Cardiac fibroblast (primary cell): ENCODE measurements around the gene OBSCN.
"Not testable (repeated sequence)": the region's sequence is repeated elsewhere in the genome, so short reads cannot be mapped to it uniquely, and the experiment has no call there.

Experiments used
- DNase-seq, 2 donors: peaks; one replicate each; pipeline versions ENCODE4 v3.0.0 to v3.0.0-alpha.2; 2010; ENCODE audit warnings: low read depth in 2 of 2
- H3K4me3 ChIP-seq, 2 donors: replicated peaks in 1 of 2; 1 replicate in 1 of 2; 2 replicates in 1 of 2; pipeline ENCODE4 v1.5.1; 2011; ENCODE audit warnings: low read depth in 2 of 2, low read length in 2 of 2, mild to moderate bottlenecking in 2 of 2, moderate library complexity in 1 of 2
- CTCF ChIP-seq: IDR thresholded peaks from one replicate; pipeline ENCODE4 v1.5.1; 2011; ENCODE audit warnings: low read depth, mild to moderate bottlenecking, low read length, inconsistent platforms

OBSCN gene

GRCh38 chr1:228249513-228250305, 41.9 kb downstream of the OBSCN start:
- no peak overlapping the region for H3K4me3 ChIP-seq
- no peak for TF ChIP-seq CTCF
- no peak for DNase-seq

DNA sequence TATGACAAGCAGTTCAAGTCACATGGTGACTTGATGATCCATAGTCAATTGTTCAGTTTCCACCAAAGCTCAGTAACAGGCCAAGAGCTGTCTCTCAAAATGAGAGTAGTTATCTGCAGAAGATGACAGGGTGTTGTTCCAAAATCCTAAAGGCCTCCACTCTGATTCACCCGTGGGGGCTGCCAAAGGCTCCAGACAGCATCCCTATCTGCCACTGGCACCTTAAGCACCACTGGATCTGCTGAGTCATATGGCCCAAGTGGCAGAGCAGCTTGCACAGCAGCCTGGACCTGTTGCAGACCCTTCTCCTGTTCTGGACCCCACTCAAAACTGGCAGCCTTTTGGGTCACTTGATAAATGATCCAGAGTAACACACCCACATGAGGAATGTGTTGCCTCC, 44.6 kb downstream of the OBSCN start:
- H3K4me3 ChIP-seq, DNase-seq: not testable (repeated sequence)

DNA sequence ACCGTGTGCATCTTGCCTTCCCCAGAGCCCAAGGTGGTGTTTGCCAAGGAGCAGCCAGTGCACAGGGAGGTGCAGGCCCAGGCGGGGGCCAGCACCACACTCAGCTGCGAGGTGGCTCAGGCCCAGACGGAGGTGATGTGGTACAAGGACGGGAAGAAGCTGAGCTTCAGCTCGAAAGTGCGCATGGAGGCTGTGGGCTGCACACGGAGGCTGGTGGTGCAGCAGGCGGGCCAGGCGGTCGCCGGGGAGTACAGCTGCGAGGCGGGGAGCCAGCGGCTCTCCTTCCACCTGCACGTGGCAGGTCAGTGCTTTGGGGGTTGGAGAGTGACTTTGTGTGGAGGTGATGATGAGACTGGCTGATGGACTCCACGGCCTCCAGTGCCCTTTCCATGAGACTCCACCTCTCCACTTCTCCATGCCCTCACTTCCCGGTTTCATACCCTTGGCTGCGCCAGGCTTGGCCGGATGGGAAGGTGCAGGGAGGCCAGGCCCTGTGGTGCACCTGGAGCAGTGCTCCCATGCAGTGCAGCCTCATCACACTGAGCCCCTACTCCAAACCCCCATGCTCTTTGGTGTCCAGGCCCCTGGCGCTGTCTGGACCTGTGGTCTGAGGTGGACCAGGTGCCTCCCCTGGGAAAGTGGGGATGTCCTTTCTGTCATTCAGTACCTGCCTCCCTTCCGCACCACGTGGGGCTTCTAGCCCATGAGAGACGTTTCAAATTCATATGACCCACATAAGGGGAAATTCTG, 49.0 kb downstream of the OBSCN start:
- H3K4me3 ChIP-seq, result no peak overlapping the region
- no peak for TF ChIP-seq CTCF
- DNase-seq, result no peak

DNA sequence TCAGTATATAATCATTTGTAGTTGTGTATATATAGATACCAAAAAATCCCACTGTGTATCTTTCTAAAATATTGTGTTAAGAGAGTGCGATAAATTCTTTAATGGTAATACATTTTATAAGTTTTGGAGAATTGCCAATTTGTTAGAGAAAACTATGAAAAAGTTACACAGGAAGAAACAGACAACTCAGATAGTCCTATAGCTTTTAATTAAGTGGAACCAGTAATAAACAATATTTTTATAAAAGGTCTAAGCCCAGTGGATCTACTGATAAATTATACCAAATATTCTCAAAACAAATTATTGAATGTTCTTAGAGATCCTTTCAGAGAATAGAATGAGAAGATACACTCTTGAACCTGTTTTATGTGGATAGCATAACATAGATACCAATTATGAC, 50.6 kb downstream of the OBSCN start:
- H3K4me3 ChIP-seq, result no peak overlapping the region
- DNase-seq, result no peak
- no peak for TF ChIP-seq CTCF

DNA sequence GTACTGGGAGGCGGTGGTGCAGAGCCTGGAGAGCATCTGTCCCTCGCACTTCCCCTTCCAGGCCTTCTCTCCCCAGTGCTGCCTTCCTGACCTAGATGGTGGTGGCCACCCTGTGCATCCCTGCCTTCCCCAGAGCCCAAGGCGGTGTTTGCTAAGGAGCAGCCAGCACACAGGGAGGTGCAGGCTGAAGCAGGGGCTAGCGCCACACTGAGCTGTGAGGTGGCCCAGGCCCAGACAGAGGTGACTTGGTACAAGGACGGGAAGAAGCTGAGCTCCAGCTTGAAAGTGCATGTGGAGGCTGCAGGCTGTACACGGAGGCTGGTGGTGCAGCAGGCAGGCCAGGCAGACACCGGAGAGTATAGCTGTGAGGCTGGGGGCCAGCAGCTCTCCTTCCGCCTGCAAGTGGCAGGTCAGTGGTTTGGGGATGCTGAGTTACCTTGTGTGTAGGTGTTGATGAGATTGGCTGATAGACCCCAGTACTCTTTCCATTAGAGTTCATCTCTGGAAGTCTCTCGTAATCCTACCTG, 51.6 kb downstream of the OBSCN start:
- no peak overlapping the region for H3K4me3 ChIP-seq
- DNase-seq, result no peak
- TF ChIP-seq CTCF, result no peak

GRCh38 chr1:228259951-228260350, 52.1 kb downstream of the OBSCN start:
- DNase-seq, result no peak
- no peak overlapping the region for H3K4me3 ChIP-seq
- TF ChIP-seq CTCF, result no peak

DNA sequence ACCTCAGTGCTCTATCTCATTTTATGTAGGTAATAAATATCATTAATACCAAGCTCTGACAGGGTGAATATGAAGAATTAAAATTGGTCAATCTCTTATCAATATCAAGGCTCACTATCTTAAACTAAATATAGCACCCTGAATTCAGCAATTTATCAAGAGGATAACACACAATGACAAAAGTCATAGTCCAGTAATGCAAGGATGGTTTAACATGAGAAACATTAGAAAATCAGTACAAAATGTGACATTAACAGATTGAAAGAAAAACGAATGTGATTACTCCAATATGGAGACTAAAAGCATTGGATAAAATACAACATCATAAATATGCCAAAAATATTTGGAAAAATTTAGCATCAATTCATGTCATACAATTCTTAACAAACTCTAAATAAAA, 53.9 kb downstream of the OBSCN start:
- no peak for DNase-seq
- H3K4me3 ChIP-seq, result no peak overlapping the region
- no peak for TF ChIP-seq CTCF
